Heart left ventricle (tissue), 16 donors: ENCODE data around the gene CBX1. TPM values are rescaled to one million over a fixed set of nuclear protein-coding genes. Genes with fewer than 3 reads are reported as not detected.

ENCODE experiments used
- ATAC-seq, 4 donors: fragments of 200-7000 bp; cut with Tn5 transposase; one replicate each; pipeline ENCODE4 v1.9.1; 2020 to 2022; ENCODE audit warnings: moderate library complexity in 4 of 4, mild to moderate bottlenecking in 3 of 4, moderate number of reproducible peaks in 1 of 4
- DNase-seq, 5 donors: peaks; one replicate each; pipeline ENCODE4 v3.0.0-alpha.2; 2020
- H3K27ac ChIP-seq, 12 donors: fragments of 200-600 bp; sonication (generic) in 4 of 12; one replicate each; pipeline versions ENCODE4 v1.5.0 to v1.8.0; 2016 to 2022; ENCODE audit warnings: mild to moderate bottlenecking in 2 of 12
- H3K27me3 ChIP-seq, 9 donors: fragments of 200-600 bp; sonication (generic) in 2 of 9; one replicate each; pipeline versions ENCODE4 v1.5.1 to v1.8.0; 2016 to 2022; ENCODE audit warnings: mild to moderate bottlenecking in 3 of 9
- H3K36me3 ChIP-seq, 9 donors: fragments of 200-600 bp; sonication (generic) in 2 of 9; one replicate each; pipeline versions ENCODE4 v1.5.0 to v1.8.0; 2018 to 2022; ENCODE audit warnings: mild to moderate bottlenecking in 2 of 9
- H3K4me1 ChIP-seq, 12 donors: fragments of 200-600 bp; sonication (generic) in 4 of 12; one replicate each; pipeline versions ENCODE4 v1.5.0 to v1.8.0; 2016 to 2022; ENCODE audit warnings: mild to moderate bottlenecking in 3 of 12
- H3K4me3 ChIP-seq, 12 donors: fragments of 200-600 bp; sonication (generic) in 4 of 12; one replicate each; pipeline versions ENCODE4 v1.5.0 to v1.8.0; 2017 to 2022; ENCODE audit warnings: mild to moderate bottlenecking in 9 of 12, moderate library complexity in 4 of 12
- H3K9me3 ChIP-seq, 12 donors: fragments of 200-600 bp; sonication (generic) in 4 of 12; one replicate each; pipeline versions ENCODE4 v1.5.0 to v1.8.0; 2016 to 2022; ENCODE audit warnings: mild to moderate bottlenecking in 1 of 12
- CTCF ChIP-seq, 12 donors: fragments of 200-600 bp; sonication (generic) in 4 of 12; IDR thresholded peaks; one replicate each; pipeline versions ENCODE4 v1.5.0 to v1.8.0; 2018 to 2022; ENCODE audit warnings: antibody characterized with exemption in 12 of 12, mild to moderate bottlenecking in 5 of 12
- POLR2A ChIP-seq, 2 donors: fragments of 450-650 bp; IDR thresholded peaks; one replicate each; pipeline ENCODE4 v1.6.1; 2017; ENCODE audit warnings: antibody characterized with exemption in 2 of 2, mild to moderate bottlenecking in 2 of 2, moderate library complexity in 2 of 2
- WGBS, 4 donors: extraction: QIAGEN DNeasy Blood & Tissue Kit in 2 of 4; methylation state at CpG; one replicate each; pipeline versions ENCODE4 v1.1.5 to v1.1.7; 2013 to 2018; 5-methylcytosine and 5-hydroxymethylcytosine counted together
- intact Hi-C, 10 donors: fragments of 100-400 bp; cut with DNase I; formaldehyde crosslinking; loops; one replicate each; pipeline versions ENCODE4 v1.11.1 to v1.14.2; 2022
- polyA plus RNA-seq, 2 donors: library from polyadenylated mRNA; stranded (reverse); fragments of 200-250 nt; gene quantifications; one replicate each; pipeline ENCODE4 v1.2.3, GENCODE V29; 2013
- total RNA-seq, 9 donors: library from RNA; depleted of rRNA in 2 of 9; stranded (reverse); fragments of >200 nt in 2 of 9; fragmentation: NEBNext Ultra II Directional in 3 of 9; extraction: Animal tissue kit (Norgen Biotek cat#: 25700) in 3 of 9; gene quantifications; one replicate each; pipeline versions ENCODE4 v1.1.0 to v1.2.4, GENCODE V29; 2016 to 2023
- donor health status: ischemic (EF 13 %, LVEDD 7.1; RV severe dilation, severe dysfunction).
- donor health status: healthy with polysubstance abuse.
- donor health status: DM: no; HTN: yes; CAD: no.
- donor health status: DM: no; HTN: no; CAD: no.
- donor health status: ischemic (EF 25% LVEDD 6.9; RV normal size, moderate dysfunction).
- donor health status: ischemic (EF 25% LVEDD 5.7; RV mildly dilated, moderate dysfunction).
- donor health status: healthy.
- donor health status: DM: yes; HTN: yes; CAD: no.
- donor health status: ischemic (EF 35%, LVEDD 5.7; RV mildly dilated, moderate dysfunction).
- donor health status: nonischemic (EF 11% LVEDD 7.7; RV severe dilation, severe dysfunction).
- donor health status: DM: yes; HTN: yes; CAD: no.
- donor health status: PGD.
- donor health status: ischemic (EF 29% LVEDD 5.4; RV normal size, mild dysfunction).
- donor health status: nonischemic (EF 23%, LVEDD 6.1; RV moderate dilation, normal function).

CBX1 gene
- total and polyA plus RNA-seq, 11 donors, result 24.6 to 51.7 (median 37.9) TPM

GRCh38 chr17:48144231-48144630, 43.0 kb upstream of the CBX1 start:
- WGBS, 4 donors, result 58 to 61% (median 58%) methylated on average over 8 of the region's 8 CpGs
- peaks cover 0 to 14% (median 0%) of the 10 kb centered on the region in 12 donors for H3K4me1 ChIP-seq
- ATAC-seq (no peak), DNase-seq (no peak)
- peaks cover 0 to 75% (median 20%) of the 10 kb centered on the region in 9 donors for H3K27me3 ChIP-seq
- H3K9me3 ChIP-seq, result no peaks in the 10 kb centered on the region
- TF ChIP-seq CTCF (IDR thresholded peaks at IDR 0.05) (no peak), POLR2A (IDR thresholded peaks at IDR 0.05) (no peak)
- H3K4me3 ChIP-seq, result no peak overlapping the region
- intact Hi-C loops, result loop anchor here in 1 of 10 donors (10.0 kb wide), 1 partner anchor 471 kb away; the partner anchor contains the start of genes HOXB7 and HOXB8
- no peak overlapping the region for H3K27ac ChIP-seq
- no peaks in the 10 kb centered on the region for H3K36me3 ChIP-seq

GRCh38 chr17:48143629-48144028, 42.4 kb upstream of the CBX1 start:
- TF ChIP-seq CTCF (IDR thresholded peaks at IDR 0.05), result no peak
- no peak for TF ChIP-seq POLR2A (IDR thresholded peaks at IDR 0.05)
- peaks cover 0 to 69% (median 17%) of the 10 kb centered on the region in 9 donors for H3K27me3 ChIP-seq
- H3K4me3 ChIP-seq, result no peak overlapping the region
- intact Hi-C loops, result loop anchor here in 1 of 10 donors (10.0 kb wide), 1 partner anchor 471 kb away; the partner anchor contains the start of genes HOXB7 and HOXB8
- H3K27ac ChIP-seq, result no peak overlapping the region
- peaks cover 0 to 14% (median 0%) of the 10 kb centered on the region in 12 donors for H3K4me1 ChIP-seq
- WGBS, 4 donors, result 21 to 27% (median 24%) methylated on average over 6 of the region's 6 CpGs
- DNase-seq (no peak), ATAC-seq (no peak)
- H3K36me3 ChIP-seq, result no peaks in the 10 kb centered on the region
- no peaks in the 10 kb centered on the region for H3K9me3 ChIP-seq

GRCh38 chr17:48139944-48140343, 38.7 kb upstream of the CBX1 start:
- Histone ChIP-seq H3K9me3 (no peaks in the 10 kb centered on the region), H3K36me3 (no peaks in the 10 kb centered on the region), H3K27ac (peak overlapping the region in 1 of 12 donors; percentile 74), H3K27me3 (peaks cover 0 to 34% (median 15%) of the 10 kb centered on the region in 9 donors), H3K4me3 (no peak overlapping the region), H3K4me1 (peaks cover 0 to 14% (median 0%) of the 10 kb centered on the region in 12 donors)
- ATAC-seq, result peak in 2 of 4 donors; percentile 41 to 58
- TF ChIP-seq CTCF (IDR thresholded peaks at IDR 0.05), result no peak
- no peak for TF ChIP-seq POLR2A (IDR thresholded peaks at IDR 0.05)
- 40 to 60% (median 49%) methylated on average over 2 of the region's 2 CpGs for WGBS, 4 donors
- no peak for DNase-seq
- intact Hi-C loops, result loop anchor here in 1 of 10 donors (10.0 kb wide), 1 partner anchor 475 kb away; the partner anchor contains the start of genes HOXB7 and HOXB8

GRCh38 chr17:48137656-48138055, 36.4 kb upstream of the CBX1 start:
- Histone ChIP-seq H3K4me3 (no peak overlapping the region), H3K4me1 (peaks cover 0 to 14% (median 0%) of the 10 kb centered on the region in 12 donors), H3K36me3 (no peaks in the 10 kb centered on the region), H3K27ac (no peak overlapping the region), H3K9me3 (no peaks in the 10 kb centered on the region), H3K27me3 (peaks cover 0 to 17% (median 0%) of the 10 kb centered on the region in 9 donors)
- no peak for TF ChIP-seq CTCF (IDR thresholded peaks at IDR 0.05)
- 69 to 95% (median 77%) methylated on average over 1 of the region's 1 CpG for WGBS, 4 donors
- intact Hi-C loops, result no loop called here
- DNase-seq (no peak), ATAC-seq (no peak)
